ENCODE measurements around the gene MAP3K2.

MAP3K2 gene

GRCh38 chr2:127373362-127374083, 14.3 kb downstream of the MAP3K2 start:
- no peak for TF ChIP-seq EZH2phosphoT487 (IDR thresholded peaks at IDR 0.05; ENCODE audit: borderline replicate concordance)
- TF ChIP-seq CTCF (conservative IDR thresholded peaks at IDR 0.05; ENCODE audit: low read length) = no peak

GRCh38 chr2:127371037-127371436, 16.7 kb downstream of the MAP3K2 start:
- Histone ChIP-seq H3K27me3 (ENCODE audit: insufficient read depth, low read length, poor library complexity, severe bottlenecking) (no peaks in the 10 kb centered on the region), H3K9me2 (replicated peaks; ENCODE audit: low read depth, low read length) (no peaks in the 10 kb centered on the region), H3K79me2 (ENCODE audit: insufficient read depth, low read length) (peaks cover 93% of the 10 kb centered on the region), H3K36me3 (ENCODE audit: insufficient read depth, low read length) (no peaks in the 10 kb centered on the region), H3K9me3 (ENCODE audit: insufficient read depth, low read depth, low read length) (peaks cover 32% of the 10 kb centered on the region), H3K4me1 (ENCODE audit: insufficient read depth, low read length, poor library complexity, severe bottlenecking) (no peaks in the 10 kb centered on the region), H3F3A (ENCODE audit: low read depth) (no peaks in the 10 kb centered on the region), H2AFZ (ENCODE audit: low read length) (no peak overlapping the region), H4K20me1 (ENCODE audit: insufficient read depth, low read length, poor library complexity, severe bottlenecking) (peaks cover 10% of the 10 kb centered on the region), H3K9ac (ENCODE audit: low read depth, low read length, poor library complexity, severe bottlenecking) (no peak overlapping the region), H3K4me2 (ENCODE audit: low read depth, low read length, poor library complexity, severe bottlenecking) (no peak overlapping the region), H3K4me3 (ENCODE audit: low read length, poor library complexity, severe bottlenecking) (no peak overlapping the region)
- TF ChIP-seq EZH2phosphoT487 (IDR thresholded peaks at IDR 0.05; ENCODE audit: borderline replicate concordance) (no peak), CTCF (conservative IDR thresholded peaks at IDR 0.05; ENCODE audit: low read length) (no peak)

More at GRCh38 chr2:127373362-127374083, 14.3 kb downstream of the MAP3K2 start:
- Histone ChIP-seq H3K9ac (ENCODE audit: low read depth, low read length, poor library complexity, severe bottlenecking) (no peak overlapping the region), H3K9me3 (ENCODE audit: insufficient read depth, low read depth, low read length) (peaks cover 42% of the 10 kb centered on the region), H3K4me2 (ENCODE audit: low read depth, low read length, poor library complexity, severe bottlenecking) (no peak overlapping the region), H3K79me2 (ENCODE audit: insufficient read depth, low read length) (peaks cover 97% of the 10 kb centered on the region), H3K9me2 (replicated peaks; ENCODE audit: low read depth, low read length) (no peaks in the 10 kb centered on the region), H3K36me3 (ENCODE audit: insufficient read depth, low read length) (peaks cover 6% of the 10 kb centered on the region; the same call in 1 of the 2 replicates), H3K27me3 (ENCODE audit: insufficient read depth, low read length, poor library complexity, severe bottlenecking) (no peaks in the 10 kb centered on the region), H3K4me3 (ENCODE audit: low read length, poor library complexity, severe bottlenecking) (no peak overlapping the region), H3F3A (ENCODE audit: low read depth) (no peaks in the 10 kb centered on the region), H3K4me1 (ENCODE audit: insufficient read depth, low read length, poor library complexity, severe bottlenecking) (no peaks in the 10 kb centered on the region), H2AFZ (ENCODE audit: low read length) (no peak overlapping the region), H4K20me1 (ENCODE audit: insufficient read depth, low read length, poor library complexity, severe bottlenecking) (peaks cover 15% of the 10 kb centered on the region)

- H3K79me2 ChIP-seq (ENCODE audit: insufficient read depth, low read length) = peaks cover 95% of the 10 kb centered on the region
- no peaks in the 10 kb centered on the region for H3F3A ChIP-seq (ENCODE audit: low read depth)
- H3K4me1 ChIP-seq (ENCODE audit: insufficient read depth, low read length, poor library complexity, severe bottlenecking) = no peaks in the 10 kb centered on the region
- no peaks in the 10 kb centered on the region for H3K27me3 ChIP-seq (ENCODE audit: insufficient read depth, low read length, poor library complexity, severe bottlenecking)
- TF ChIP-seq EZH2phosphoT487 (IDR thresholded peaks at IDR 0.05; ENCODE audit: borderline replicate concordance) = no peak
- TF ChIP-seq CTCF (conservative IDR thresholded peaks at IDR 0.05; ENCODE audit: low read length) = no peak
- H3K9me2 ChIP-seq (replicated peaks; ENCODE audit: low read depth, low read length) = no peaks in the 10 kb centered on the region
- no peak overlapping the region for H3K4me2 ChIP-seq (ENCODE audit: low read depth, low read length, poor library complexity, severe bottlenecking)
- H3K4me3 ChIP-seq (ENCODE audit: low read length, poor library complexity, severe bottlenecking) = no peak overlapping the region
- peaks cover 28% of the 10 kb centered on the region for H3K9me3 ChIP-seq (ENCODE audit: insufficient read depth, low read depth, low read length)
- no peaks in the 10 kb centered on the region for H3K36me3 ChIP-seq (ENCODE audit: insufficient read depth, low read length)
- no peak overlapping the region for H2AFZ ChIP-seq (ENCODE audit: low read length)
- peaks cover 19% of the 10 kb centered on the region for H4K20me1 ChIP-seq (ENCODE audit: insufficient read depth, low read length, poor library complexity, severe bottlenecking)
- H3K9ac ChIP-seq (ENCODE audit: low read depth, low read length, poor library complexity, severe bottlenecking) = no peak overlapping the region
Observed at GRCh38 chr2:127370010-127370409, 17.8 kb downstream of the MAP3K2 start.

All from Loucy (cell line).